NCI-H2081 treated with DMSO at 0.1 percent for 48 hours (cell line): Measurements from ENCODE around the gene PKNOX2.

Experiments used
- DNase-seq: peaks from one replicate; lab custom pipeline; 2025; lab: John Stamatoyannopoulos, UW

Gene PKNOX2

GRCh38 chr11:125413226-125413625 lies 248.7 kb downstream of the PKNOX2 start:
- DNase-seq = no peak

GRCh38 chr11:125414121-125414520 lies 249.6 kb downstream of the PKNOX2 start:
- no peak for DNase-seq

- no peak for DNase-seq
These were observed 252.7 kb downstream of the PKNOX2 start for GRCh38 chr11:125416981-125417935.

GRCh38 chr11:125418396-125418795 lies 253.8 kb downstream of the PKNOX2 start:
- DNase-seq = no peak

GRCh38 chr11:125422681-125423080 lies 258.1 kb downstream of the PKNOX2 start:
- no peak for DNase-seq

GRCh38 chr11:125423247-125423849 lies 258.8 kb downstream of the PKNOX2 start:
- no peak for DNase-seq

- DNase-seq = no peak
These were observed 261.1 kb downstream of the PKNOX2 start for GRCh38 chr11:125425601-125426000.

- no peak for DNase-seq
These were observed 262.4 kb downstream of the PKNOX2 start for GRCh38 chr11:125426818-125427528.

- DNase-seq = no peak
These were observed 264.1 kb downstream of the PKNOX2 start for GRCh38 chr11:125428486-125429173.

- DNase-seq = no peak
These were observed 264.7 kb downstream of the PKNOX2 start for GRCh38 chr11:125429174-125429707.

- no peak for DNase-seq
These were observed 265.5 kb downstream of the PKNOX2 start for GRCh38 chr11:125429807-125430678.

- no peak for DNase-seq
These were observed 266.5 kb downstream of the PKNOX2 start for GRCh38 chr11:125431009-125431408.

- no peak for DNase-seq
These were observed 266.9 kb downstream of the PKNOX2 start for GRCh38 chr11:125431481-125431880.

GRCh38 chr11:125433454-125434121 lies 269.0 kb downstream of the PKNOX2 start:
- DNase-seq = no peak

GRCh38 chr11:125435461-125436238 lies 271.1 kb downstream of the PKNOX2 start:
- DNase-seq = no peak

GRCh38 chr11:125441648-125442410 lies 277.3 kb downstream of the PKNOX2 start:
- no peak for DNase-seq

GRCh38 chr11:125442946-125443345 lies 278.4 kb downstream of the PKNOX2 start:
- no peak for DNase-seq

- DNase-seq = no peak
These were observed 279.3 kb downstream of the PKNOX2 start for GRCh38 chr11:125443767-125444311.
